OCI-LY7 (cell line): ENCODE measurements around the gene LAMA4.

ENCODE experiments used
- EZH2phosphoT487 ChIP-seq: fragments of 200-600 bp; sonication (generic); IDR thresholded peaks from 2 replicates; pipeline ENCODE4 v1.6.1; 2018; ENCODE audit warnings: low read depth, borderline replicate concordance, mild to moderate bottlenecking, mixed run types, antibody characterized with exemption, low read length, moderate library complexity, mixed read lengths
- TF ChIP-seq, protein P1 (sequence below): fragments of 200-600 bp; sonication (generic); conservative IDR thresholded peaks from 2 replicates; pipeline ENCODE4 v1.5.1; 2014; ENCODE audit warnings: mild to moderate bottlenecking, antibody characterized with exemption, low read length, moderate library complexity, mixed read lengths

DNA sequence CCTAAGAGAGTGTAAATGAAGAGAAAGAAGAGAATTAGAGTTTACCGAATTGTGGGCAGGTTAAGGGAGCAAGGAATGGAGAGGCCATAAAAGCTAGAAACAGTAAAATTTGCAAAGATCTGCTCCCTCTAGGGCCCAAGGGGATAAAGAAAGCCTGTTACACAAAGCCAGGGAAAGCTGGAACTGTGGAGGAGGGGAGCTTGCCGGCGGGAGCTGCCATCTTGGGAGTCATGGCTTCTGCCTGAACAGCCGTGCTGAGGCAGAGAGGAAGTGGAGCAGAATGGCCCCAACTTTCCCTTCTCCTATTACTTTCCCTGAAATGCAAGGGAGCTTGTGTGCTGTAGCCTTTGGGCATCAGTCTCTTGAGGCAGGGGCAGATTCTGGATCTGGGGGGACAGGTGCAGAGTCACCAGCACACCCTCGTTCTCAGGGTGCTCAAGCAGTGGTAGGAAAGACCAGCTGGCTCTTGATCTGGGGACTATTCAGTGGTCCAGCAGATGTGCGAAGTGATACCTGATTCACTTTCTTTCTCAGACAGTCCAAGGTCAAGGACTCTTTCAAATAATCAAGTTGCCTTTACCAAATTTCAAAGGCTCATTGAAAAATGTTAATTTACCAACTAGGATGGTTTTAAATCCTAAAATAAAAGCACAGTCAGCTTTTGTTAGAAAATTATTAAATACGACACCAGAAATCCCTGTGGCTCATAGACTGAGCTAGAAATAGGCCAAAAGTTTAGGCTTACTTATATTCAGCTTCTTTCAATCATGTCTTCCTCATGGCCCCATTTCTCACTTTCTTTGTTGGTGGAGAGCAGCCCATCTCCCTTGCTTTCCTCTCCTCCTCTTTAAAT is 25.7 kb downstream of the LAMA4 start:
- TF ChIP-seq, protein P1, sequence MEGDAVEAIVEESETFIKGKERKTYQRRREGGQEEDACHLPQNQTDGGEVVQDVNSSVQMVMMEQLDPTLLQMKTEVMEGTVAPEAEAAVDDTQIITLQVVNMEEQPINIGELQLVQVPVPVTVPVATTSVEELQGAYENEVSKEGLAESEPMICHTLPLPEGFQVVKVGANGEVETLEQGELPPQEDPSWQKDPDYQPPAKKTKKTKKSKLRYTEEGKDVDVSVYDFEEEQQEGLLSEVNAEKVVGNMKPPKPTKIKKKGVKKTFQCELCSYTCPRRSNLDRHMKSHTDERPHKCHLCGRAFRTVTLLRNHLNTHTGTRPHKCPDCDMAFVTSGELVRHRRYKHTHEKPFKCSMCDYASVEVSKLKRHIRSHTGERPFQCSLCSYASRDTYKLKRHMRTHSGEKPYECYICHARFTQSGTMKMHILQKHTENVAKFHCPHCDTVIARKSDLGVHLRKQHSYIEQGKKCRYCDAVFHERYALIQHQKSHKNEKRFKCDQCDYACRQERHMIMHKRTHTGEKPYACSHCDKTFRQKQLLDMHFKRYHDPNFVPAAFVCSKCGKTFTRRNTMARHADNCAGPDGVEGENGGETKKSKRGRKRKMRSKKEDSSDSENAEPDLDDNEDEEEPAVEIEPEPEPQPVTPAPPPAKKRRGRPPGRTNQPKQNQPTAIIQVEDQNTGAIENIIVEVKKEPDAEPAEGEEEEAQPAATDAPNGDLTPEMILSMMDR, result no peak
- no peak for TF ChIP-seq EZH2phosphoT487
